Measurements from ENCODE around the gene RPTOR. TPM values are rescaled to one million over a fixed set of nuclear protein-coding genes. Genes with fewer than 3 reads are reported as not detected.
A peak's percentile ranks its signal among the peaks of the same experiment; 100 is the strongest.

The RPTOR gene
- total RNA-seq, 4 donors from 2014 or later, result 47.6 to 56.9 (median 55.4) TPM

- no peak for ATAC-seq
- in situ Hi-C loops (cut with MboI; ENCODE audit: low sequenced_read_pairs in 4 of 4) (no loop called here), intact Hi-C loops (cut with DNase I; ENCODE audit: low total_unique reads) (no loop called here)
- peak overlapping the region in 1 of 4 donors; percentile 63 for H3K27ac ChIP-seq
- H3K4me3 ChIP-seq, result no peak overlapping the region
- peaks cover 57 to 66% of the 10 kb centered on the region in 2 donors for H3K4me1 ChIP-seq
- TF ChIP-seq CTCF (IDR thresholded peaks at IDR 0.05 in 4 of 5, conservative IDR thresholded peaks at IDR 0.05 in 1 of 5), result no peak
- no peak for TF ChIP-seq POLR2A (IDR thresholded peaks at IDR 0.05)
- DNase-seq, result no peak
- no peaks in the 10 kb centered on the region for H3K27me3 ChIP-seq
- no peaks in the 10 kb centered on the region for H3K36me3 ChIP-seq
- H3K9me3 ChIP-seq, result no peaks in the 10 kb centered on the region
Measured at GRCh38 chr17:80615376-80615775, 70.7 kb downstream of the RPTOR start.

GRCh38 chr17:80616705-80617104, 72.1 kb downstream of the RPTOR start:
- no peak overlapping the region for H3K4me3 ChIP-seq
- in situ Hi-C loops (cut with MboI; ENCODE audit: low sequenced_read_pairs in 4 of 4) (no loop called here), intact Hi-C loops (cut with DNase I; ENCODE audit: low total_unique reads) (no loop called here)
- H3K27ac ChIP-seq, result peak overlapping the region in 1 of 4 donors; percentile 13
- ATAC-seq (peak; percentile 42 to 55), DNase-seq (no peak)
- peaks cover 58 to 74% of the 10 kb centered on the region in 2 donors for H3K4me1 ChIP-seq
- TF ChIP-seq POLR2A (IDR thresholded peaks at IDR 0.05) (no peak), CTCF (IDR thresholded peaks at IDR 0.05 in 4 of 5, conservative IDR thresholded peaks at IDR 0.05 in 1 of 5) (no peak)
- H3K27me3 ChIP-seq, result no peaks in the 10 kb centered on the region
- H3K9me3 ChIP-seq, result no peaks in the 10 kb centered on the region
- H3K36me3 ChIP-seq, result no peaks in the 10 kb centered on the region

- H3K4me3 ChIP-seq, result no peak overlapping the region
- no peak for DNase-seq
- peaks cover 49 to 69% of the 10 kb centered on the region in 2 donors for H3K4me1 ChIP-seq
- intact Hi-C loops (cut with DNase I; ENCODE audit: low total_unique reads), result no loop called here
- no peaks in the 10 kb centered on the region for H3K9me3 ChIP-seq
- in situ Hi-C loops (cut with MboI; ENCODE audit: low sequenced_read_pairs in 4 of 4), result no loop called here
- ATAC-seq, result no peak
- no peaks in the 10 kb centered on the region for H3K27me3 ChIP-seq
- TF ChIP-seq POLR2A (IDR thresholded peaks at IDR 0.05), result no peak
- TF ChIP-seq CTCF (IDR thresholded peaks at IDR 0.05 in 4 of 5, conservative IDR thresholded peaks at IDR 0.05 in 1 of 5), result no peak
- no peaks in the 10 kb centered on the region for H3K36me3 ChIP-seq
- H3K27ac ChIP-seq, result peak overlapping the region in 1 of 4 donors; percentile 45
Measured at GRCh38 chr17:80618304-80618703, 73.7 kb downstream of the RPTOR start.

- DNase-seq, result peak in 1 of 2 donors; percentile 25
- in situ Hi-C loops (cut with MboI; ENCODE audit: low sequenced_read_pairs in 4 of 4), result no loop called here
- peak; percentile 37 to 67 for ATAC-seq
- Histone ChIP-seq H3K36me3 (no peaks in the 10 kb centered on the region), H3K4me3 (no peak overlapping the region), H3K27me3 (no peaks in the 10 kb centered on the region), H3K9me3 (no peaks in the 10 kb centered on the region), H3K4me1 (peaks cover 47 to 58% of the 10 kb centered on the region in 2 donors), H3K27ac (peak overlapping the region in 1 of 4 donors; percentile 45)
- intact Hi-C loops (cut with DNase I; ENCODE audit: low total_unique reads), result no loop called here
- TF ChIP-seq CTCF (IDR thresholded peaks at IDR 0.05 in 4 of 5, conservative IDR thresholded peaks at IDR 0.05 in 1 of 5), result no peak
- TF ChIP-seq POLR2A (IDR thresholded peaks at IDR 0.05), result no peak
Measured at GRCh38 chr17:80619535-80620235, 75.0 kb downstream of the RPTOR start.

Data from gastrocnemius medialis (tissue), 4 donors.